ENCODE results near the gene MACO1. TPM values are rescaled to one million over a fixed set of nuclear protein-coding genes. Genes with fewer than 3 reads are reported as not detected.
"Not testable (repeated sequence)": the region's sequence is repeated elsewhere in the genome, so short reads cannot be mapped to it uniquely, and the experiment has no call there.

Gene MACO1
- polyA plus RNA-seq, 2 donors = 16.1 to 23.3 TPM

- Histone ChIP-seq H3K4me1 (ENCODE audit: control insufficient read depth in 2 of 2, insufficient read depth in 2 of 2, low read length in 1 of 2) (peaks cover 2 to 11% of the 10 kb centered on the region in 2 donors), H3K36me3 (ENCODE audit: control insufficient read depth in 2 of 2, insufficient read depth in 2 of 2, low read length in 1 of 2) (no peaks in the 10 kb centered on the region), H3K27me3 (ENCODE audit: control insufficient read depth in 1 of 2, insufficient read depth in 2 of 2, low read length in 2 of 2) (no peaks in the 10 kb centered on the region), H3K27ac (ENCODE audit: low read depth in 2 of 2, low read length in 1 of 2) (peak overlapping the region; percentile 47 to 86), H3K4me3 (ENCODE audit: low read depth in 1 of 2, low read length in 2 of 2) (no peak overlapping the region), H3K9me3 (ENCODE audit: control insufficient read depth in 2 of 2, insufficient read depth in 1 of 2, low read depth in 1 of 2, low read length in 1 of 2) (no peaks in the 10 kb centered on the region)
- 61 to 68% methylated on average over 12 of the region's 12 CpGs for WGBS, 2 donors
Observed at GRCh38 chr1:25503551-25504426, 73.1 kb downstream of the MACO1 start.

GRCh38 chr1:25504706-25505595, 74.3 kb downstream of the MACO1 start:
- H3K9me3 ChIP-seq (ENCODE audit: control insufficient read depth in 2 of 2, insufficient read depth in 1 of 2, low read depth in 1 of 2, low read length in 1 of 2) = no peaks in the 10 kb centered on the region
- H3K27me3 ChIP-seq (ENCODE audit: control insufficient read depth in 1 of 2, insufficient read depth in 2 of 2, low read length in 2 of 2) = no peaks in the 10 kb centered on the region
- WGBS, 2 donors = 72 to 74% methylated on average over 9 of the region's 9 CpGs
- peak overlapping the region; percentile 24 to 47 for H3K27ac ChIP-seq (ENCODE audit: low read depth in 2 of 2, low read length in 1 of 2)
- H3K4me1 ChIP-seq (ENCODE audit: control insufficient read depth in 2 of 2, insufficient read depth in 2 of 2, low read length in 1 of 2) = peaks cover 2 to 11% of the 10 kb centered on the region in 2 donors
- no peaks in the 10 kb centered on the region for H3K36me3 ChIP-seq (ENCODE audit: control insufficient read depth in 2 of 2, insufficient read depth in 2 of 2, low read length in 1 of 2)
- H3K4me3 ChIP-seq (ENCODE audit: low read depth in 1 of 2, low read length in 2 of 2) = no peak overlapping the region

GRCh38 chr1:25505656-25506385, 75.1 kb downstream of the MACO1 start:
- WGBS, 2 donors = 86 to 88% methylated on average over 14 of the region's 14 CpGs
- H3K27ac ChIP-seq (ENCODE audit: low read depth in 2 of 2, low read length in 1 of 2) = peak overlapping the region; percentile 53 to 67

GRCh38 chr1:25506566-25507463, 76.1 kb downstream of the MACO1 start:
- H3K27ac ChIP-seq (ENCODE audit: low read depth in 2 of 2, low read length in 1 of 2) = peak overlapping the region; percentile 53 to 67

More at GRCh38 chr1:25505656-25506385, 75.1 kb downstream of the MACO1 start:
- Histone ChIP-seq H3K36me3 (ENCODE audit: control insufficient read depth in 2 of 2, insufficient read depth in 2 of 2, low read length in 1 of 2) (no peaks in the 10 kb centered on the region), H3K27me3 (ENCODE audit: control insufficient read depth in 1 of 2, insufficient read depth in 2 of 2, low read length in 2 of 2) (no peaks in the 10 kb centered on the region), H3K9me3 (ENCODE audit: control insufficient read depth in 2 of 2, insufficient read depth in 1 of 2, low read depth in 1 of 2, low read length in 1 of 2) (no peaks in the 10 kb centered on the region), H3K4me1 (ENCODE audit: control insufficient read depth in 2 of 2, insufficient read depth in 2 of 2, low read length in 1 of 2) (peaks cover 2 to 11% of the 10 kb centered on the region in 2 donors), H3K4me3 (ENCODE audit: low read depth in 1 of 2, low read length in 2 of 2) (peak overlapping the region in 1 of 2 donors; percentile 26)

GRCh38 chr1:25513666-25514065, 83.0 kb downstream of the MACO1 start:
- no peaks in the 10 kb centered on the region for H3K36me3 ChIP-seq (ENCODE audit: control insufficient read depth in 2 of 2, insufficient read depth in 2 of 2, low read length in 1 of 2)
- H3K4me1 ChIP-seq (ENCODE audit: control insufficient read depth in 2 of 2, insufficient read depth in 2 of 2, low read length in 1 of 2) = no peaks in the 10 kb centered on the region
- no peaks in the 10 kb centered on the region for H3K27me3 ChIP-seq (ENCODE audit: control insufficient read depth in 1 of 2, insufficient read depth in 2 of 2, low read length in 2 of 2)
- WGBS, 2 donors = 73 to 84% methylated on average over 4 of the region's 4 CpGs
- H3K9me3 ChIP-seq (ENCODE audit: control insufficient read depth in 2 of 2, insufficient read depth in 1 of 2, low read depth in 1 of 2, low read length in 1 of 2) = no peaks in the 10 kb centered on the region
- H3K27ac ChIP-seq (ENCODE audit: low read depth in 2 of 2, low read length in 1 of 2) = no peak overlapping the region
- no peak overlapping the region for H3K4me3 ChIP-seq (ENCODE audit: low read depth in 1 of 2, low read length in 2 of 2)

More at GRCh38 chr1:25506566-25507463, 76.1 kb downstream of the MACO1 start:
- peaks cover 1 to 11% of the 10 kb centered on the region in 2 donors for H3K4me1 ChIP-seq (ENCODE audit: control insufficient read depth in 2 of 2, insufficient read depth in 2 of 2, low read length in 1 of 2)
- H3K4me3 ChIP-seq (ENCODE audit: low read depth in 1 of 2, low read length in 2 of 2) = peak overlapping the region in 1 of 2 donors; percentile 26
- 38 to 50% methylated on average over 25 to 37 of the region's 37 CpGs for WGBS, 2 donors
- not testable (repeated sequence) for H3K36me3 ChIP-seq (ENCODE audit: control insufficient read depth in 2 of 2, insufficient read depth in 2 of 2, low read length in 1 of 2); H3K27me3 ChIP-seq (ENCODE audit: control insufficient read depth in 1 of 2, insufficient read depth in 2 of 2, low read length in 2 of 2); H3K9me3 ChIP-seq (ENCODE audit: control insufficient read depth in 2 of 2, insufficient read depth in 1 of 2, low read depth in 1 of 2, low read length in 1 of 2)

GRCh38 chr1:25515033-25515432, 84.3 kb downstream of the MACO1 start:
- H3K9me3 ChIP-seq (ENCODE audit: control insufficient read depth in 2 of 2, insufficient read depth in 1 of 2, low read depth in 1 of 2, low read length in 1 of 2) = no peaks in the 10 kb centered on the region
- 70 to 80% methylated on average over 6 of the region's 6 CpGs for WGBS, 2 donors
- no peaks in the 10 kb centered on the region for H3K36me3 ChIP-seq (ENCODE audit: control insufficient read depth in 2 of 2, insufficient read depth in 2 of 2, low read length in 1 of 2)
- H3K27me3 ChIP-seq (ENCODE audit: control insufficient read depth in 1 of 2, insufficient read depth in 2 of 2, low read length in 2 of 2) = no peaks in the 10 kb centered on the region
- H3K4me3 ChIP-seq (ENCODE audit: low read depth in 1 of 2, low read length in 2 of 2) = no peak overlapping the region
- H3K27ac ChIP-seq (ENCODE audit: low read depth in 2 of 2, low read length in 1 of 2) = no peak overlapping the region
- H3K4me1 ChIP-seq (ENCODE audit: control insufficient read depth in 2 of 2, insufficient read depth in 2 of 2, low read length in 1 of 2) = no peaks in the 10 kb centered on the region

GRCh38 chr1:25516686-25517085, 86.0 kb downstream of the MACO1 start:
- no peaks in the 10 kb centered on the region for H3K9me3 ChIP-seq (ENCODE audit: control insufficient read depth in 2 of 2, insufficient read depth in 1 of 2, low read depth in 1 of 2, low read length in 1 of 2)
- 84 to 91% methylated on average over 3 of the region's 3 CpGs for WGBS, 2 donors
- no peaks in the 10 kb centered on the region for H3K36me3 ChIP-seq (ENCODE audit: control insufficient read depth in 2 of 2, insufficient read depth in 2 of 2, low read length in 1 of 2)
- no peaks in the 10 kb centered on the region for H3K4me1 ChIP-seq (ENCODE audit: control insufficient read depth in 2 of 2, insufficient read depth in 2 of 2, low read length in 1 of 2)
- no peaks in the 10 kb centered on the region for H3K27me3 ChIP-seq (ENCODE audit: control insufficient read depth in 1 of 2, insufficient read depth in 2 of 2, low read length in 2 of 2)
- H3K4me3 ChIP-seq (ENCODE audit: low read depth in 1 of 2, low read length in 2 of 2) = no peak overlapping the region
- H3K27ac ChIP-seq (ENCODE audit: low read depth in 2 of 2, low read length in 1 of 2) = no peak overlapping the region

GRCh38 chr1:25517476-25518394, 87.0 kb downstream of the MACO1 start:
- no peak overlapping the region for H3K4me3 ChIP-seq (ENCODE audit: low read depth in 1 of 2, low read length in 2 of 2)
- no peaks in the 10 kb centered on the region for H3K36me3 ChIP-seq (ENCODE audit: control insufficient read depth in 2 of 2, insufficient read depth in 2 of 2, low read length in 1 of 2)
- H3K27me3 ChIP-seq (ENCODE audit: control insufficient read depth in 1 of 2, insufficient read depth in 2 of 2, low read length in 2 of 2) = no peaks in the 10 kb centered on the region
- WGBS, 2 donors = 79 to 81% methylated on average over 33 of the region's 33 CpGs
- no peaks in the 10 kb centered on the region for H3K9me3 ChIP-seq (ENCODE audit: control insufficient read depth in 2 of 2, insufficient read depth in 1 of 2, low read depth in 1 of 2, low read length in 1 of 2)
- H3K4me1 ChIP-seq (ENCODE audit: control insufficient read depth in 2 of 2, insufficient read depth in 2 of 2, low read length in 1 of 2) = no peaks in the 10 kb centered on the region
- H3K27ac ChIP-seq (ENCODE audit: low read depth in 2 of 2, low read length in 1 of 2) = no peak overlapping the region
